ENCODE data around the gene ZFAND3.
"Not testable (repeated sequence)": the region's sequence is repeated elsewhere in the genome, so short reads cannot be mapped to it uniquely, and the experiment has no call there.

ZFAND3 gene

DNA sequence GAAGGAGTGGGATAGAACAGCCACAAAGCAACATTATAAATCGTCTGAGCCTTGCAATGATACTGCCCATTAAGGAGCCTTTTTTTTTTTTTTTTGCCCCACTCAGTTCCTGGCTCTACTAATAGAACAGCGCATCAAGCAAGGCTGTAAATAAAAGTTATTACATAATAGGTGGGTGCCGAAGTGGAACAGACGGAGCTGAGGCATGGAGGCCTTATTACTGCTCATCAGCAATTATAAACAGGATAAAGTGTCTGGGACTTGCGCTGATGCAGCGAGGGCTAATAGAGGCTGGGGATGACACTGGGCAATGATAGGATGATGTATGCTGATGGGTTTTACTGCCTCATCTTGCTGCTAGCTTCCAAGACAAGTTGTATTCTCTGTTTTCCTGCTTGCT lies 272.1 kb downstream of the ZFAND3 start:
- no peak for DNase-seq (ENCODE audit: low read depth)

DNA sequence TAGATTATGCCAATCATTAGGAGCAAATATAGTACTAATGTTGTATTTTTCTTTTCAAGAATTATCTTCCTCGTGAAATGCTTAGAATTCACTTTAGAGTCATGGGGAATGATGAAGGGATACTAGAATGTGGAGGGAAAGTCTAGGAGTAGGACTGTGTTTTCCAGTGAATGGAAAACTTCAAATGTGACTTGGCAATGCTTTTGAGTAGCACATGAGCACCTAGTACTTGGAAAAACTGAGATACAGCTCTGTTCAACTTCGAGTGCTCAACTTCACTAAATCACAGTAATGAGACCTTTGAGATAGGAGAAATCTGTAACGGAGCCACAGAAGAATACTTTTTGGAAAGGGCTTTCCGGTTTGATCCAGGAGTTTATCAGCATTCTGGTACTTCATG lies 272.9 kb downstream of the ZFAND3 start:
- no peak for DNase-seq (ENCODE audit: low read depth)

DNA sequence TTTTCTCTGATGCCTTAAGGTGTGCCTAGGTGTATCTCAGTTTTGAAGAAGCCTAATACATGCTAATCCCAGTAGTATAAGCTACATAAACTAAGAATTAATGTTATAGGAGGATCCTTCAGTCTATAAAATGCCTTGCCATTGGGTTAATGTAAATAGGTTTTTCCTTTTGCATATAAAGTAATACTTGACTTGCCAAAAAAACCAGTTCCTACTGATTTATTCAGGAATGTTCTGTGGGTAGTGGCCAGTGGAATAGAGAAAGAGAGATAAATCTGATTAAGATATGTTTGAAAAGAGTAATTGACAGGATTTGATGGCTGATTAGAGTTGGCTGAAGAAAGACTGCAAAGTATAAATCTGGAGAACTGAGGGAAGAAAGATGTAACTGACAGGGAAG lies 273.4 kb downstream of the ZFAND3 start:
- DNase-seq (ENCODE audit: low read depth): no peak

DNA sequence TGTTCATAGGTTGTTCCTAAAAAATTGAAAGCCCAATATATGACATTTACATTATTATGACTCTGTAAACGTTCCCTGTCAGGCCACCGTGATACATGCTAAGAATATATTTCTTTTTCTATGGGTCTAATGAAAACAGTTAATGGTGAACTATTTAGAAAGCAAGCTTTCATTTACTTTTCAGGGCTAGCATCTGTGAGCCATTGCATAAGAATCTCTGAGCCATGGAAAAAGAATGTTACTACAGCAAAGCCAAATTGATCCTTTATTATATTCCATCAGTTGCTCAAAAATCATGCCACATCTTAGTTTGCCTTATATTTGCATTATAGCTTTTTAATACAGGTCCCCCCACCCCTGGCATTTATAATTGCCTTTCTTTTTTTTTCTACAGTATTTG lies 275.5 kb downstream of the ZFAND3 start:
- no peak for DNase-seq (ENCODE audit: low read depth)

DNA sequence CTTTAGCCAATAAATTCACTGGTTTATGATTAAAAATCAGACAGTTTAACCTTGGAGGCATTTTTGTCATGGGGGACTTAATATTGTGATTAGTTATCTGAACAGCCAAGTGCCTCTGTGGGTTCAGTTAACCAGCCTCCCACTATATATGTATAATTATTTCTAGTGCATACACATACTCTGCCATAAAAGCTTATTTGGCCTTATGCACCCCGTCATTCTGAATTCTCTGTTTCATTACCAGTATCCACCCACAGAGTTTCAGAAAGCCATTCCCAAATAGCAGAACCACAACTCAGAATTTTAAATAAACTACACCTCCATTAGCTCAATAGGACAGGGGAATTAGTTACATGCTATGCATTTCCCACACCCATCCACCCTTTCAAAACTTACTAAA lies 279.7 kb downstream of the ZFAND3 start:
- no peak for DNase-seq (ENCODE audit: low read depth)

DNA sequence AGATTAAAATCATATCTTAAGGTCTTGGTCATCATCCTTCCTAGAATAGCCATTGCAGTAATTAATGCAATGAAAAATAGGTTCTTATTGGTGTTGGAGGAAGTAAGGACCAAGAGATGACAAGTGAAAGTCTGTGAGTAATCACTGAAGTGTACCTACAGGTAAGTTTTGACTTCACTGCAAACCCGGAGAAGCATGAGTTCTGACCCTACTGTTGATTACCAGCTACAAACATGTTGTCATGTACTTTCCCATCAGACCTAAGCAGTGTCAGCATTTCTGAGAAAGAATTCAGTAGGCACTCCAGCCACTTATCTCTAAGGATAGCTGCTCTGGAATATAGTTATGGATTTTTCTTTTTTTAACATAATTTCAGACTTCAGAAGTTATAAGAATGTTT lies 280.9 kb downstream of the ZFAND3 start:
- no peak for DNase-seq (ENCODE audit: low read depth)

DNA sequence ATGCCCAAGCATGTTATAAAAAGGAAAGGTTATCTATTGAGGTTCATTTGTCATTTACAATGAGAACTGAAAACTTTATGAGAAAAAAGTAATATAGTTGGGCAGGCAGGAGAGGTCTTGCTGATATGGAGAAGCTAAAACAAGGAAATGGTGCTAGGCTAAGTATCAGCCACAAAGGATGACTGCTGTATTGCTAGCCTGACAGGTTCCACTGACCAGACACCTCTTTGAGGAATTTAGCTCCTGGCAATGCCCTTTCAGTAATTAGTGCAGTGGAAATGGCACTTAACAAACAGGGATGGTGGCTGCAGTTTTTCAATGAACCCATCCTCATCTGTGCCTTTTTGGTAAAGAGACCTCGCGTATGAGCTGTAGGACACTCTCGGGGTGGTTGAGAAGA lies 284.4 kb downstream of the ZFAND3 start:
- no peak for DNase-seq (ENCODE audit: low read depth)

DNA sequence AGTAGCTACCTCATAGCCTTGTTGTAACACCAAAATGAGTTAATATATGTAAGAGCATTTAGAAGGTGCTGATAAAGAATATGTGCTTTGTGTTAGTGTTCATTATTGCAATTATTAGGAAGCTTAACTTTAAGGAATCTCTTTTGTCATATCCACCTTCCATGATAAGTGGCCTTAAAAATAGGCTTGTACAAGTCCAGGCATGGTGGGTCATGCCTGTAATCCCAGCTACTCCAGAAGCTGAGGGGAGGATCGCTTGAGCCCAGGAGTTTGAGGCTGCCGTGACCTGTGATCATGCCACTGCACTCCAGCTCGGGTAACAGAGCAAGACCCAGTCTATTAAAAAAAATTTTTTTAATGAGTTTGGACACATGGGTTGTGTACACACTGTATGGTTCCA lies 285.5 kb downstream of the ZFAND3 start:
- no peak for DNase-seq (ENCODE audit: low read depth)

DNA sequence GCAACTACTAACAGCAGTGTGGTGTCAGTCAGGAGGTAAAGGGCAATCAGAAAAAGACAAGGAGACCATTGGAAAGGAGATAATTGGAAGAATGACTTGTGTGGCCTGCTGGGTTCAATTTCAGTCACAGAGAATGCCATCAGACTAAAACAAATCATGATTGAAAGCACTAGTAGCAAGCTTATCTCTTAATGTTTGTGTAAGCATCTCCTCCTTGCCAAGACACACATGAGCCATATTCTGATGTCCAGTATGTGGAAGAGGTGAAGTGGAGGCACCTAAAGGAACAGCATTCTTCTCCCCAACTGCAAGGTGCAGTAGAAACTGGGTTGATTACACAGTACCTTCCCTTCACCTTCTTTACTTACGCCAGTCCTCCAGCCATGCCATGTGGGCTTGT lies 287.5 kb downstream of the ZFAND3 start:
- no peak for DNase-seq (ENCODE audit: low read depth)

DNA sequence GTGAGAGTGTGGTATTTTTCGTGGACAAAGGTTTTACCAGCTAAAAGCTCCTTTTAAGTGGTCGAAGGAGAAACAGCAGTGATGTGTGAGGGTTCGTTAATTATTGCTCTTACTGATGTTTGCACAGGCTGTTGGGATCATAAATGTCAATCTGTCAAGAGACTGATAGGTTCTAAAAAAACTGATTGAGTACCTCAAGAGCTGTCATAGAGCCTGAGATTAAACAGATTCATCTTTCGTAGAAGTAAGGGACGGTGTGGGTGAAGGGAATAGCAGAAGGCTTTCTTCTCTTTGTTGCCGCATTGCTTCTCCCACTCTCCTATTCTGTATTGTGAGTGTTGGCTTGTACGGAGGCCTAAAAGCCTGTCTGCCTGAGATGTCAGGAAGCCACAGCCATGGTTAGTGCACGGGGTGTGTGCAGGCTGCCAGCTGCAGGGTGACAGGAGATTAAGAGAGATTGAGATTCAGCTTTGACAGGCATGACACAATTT lies 291.0 kb downstream of the ZFAND3 start:
- no peak for DNase-seq (ENCODE audit: low read depth)

DNA sequence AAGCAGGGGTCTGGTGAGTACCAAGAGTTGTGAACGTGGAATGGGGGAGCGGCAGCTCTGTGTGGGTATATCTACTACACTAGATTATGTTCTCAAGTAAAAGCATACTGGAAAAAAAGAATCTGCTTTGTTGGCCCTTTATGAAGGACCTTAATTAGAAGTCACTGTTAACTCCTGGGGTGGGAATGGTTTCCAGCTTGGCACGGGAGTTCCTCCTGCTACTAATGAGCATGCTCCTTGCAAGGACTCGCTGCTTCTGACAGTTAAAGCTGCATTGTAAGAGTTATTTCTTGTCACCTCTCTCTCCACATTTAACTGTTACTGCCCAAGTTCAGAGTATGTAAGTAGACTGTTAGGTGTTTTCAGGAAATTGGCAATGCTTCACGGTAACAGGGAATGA lies 292.7 kb downstream of the ZFAND3 start:
- DNase-seq (ENCODE audit: low read depth): no peak

DNA sequence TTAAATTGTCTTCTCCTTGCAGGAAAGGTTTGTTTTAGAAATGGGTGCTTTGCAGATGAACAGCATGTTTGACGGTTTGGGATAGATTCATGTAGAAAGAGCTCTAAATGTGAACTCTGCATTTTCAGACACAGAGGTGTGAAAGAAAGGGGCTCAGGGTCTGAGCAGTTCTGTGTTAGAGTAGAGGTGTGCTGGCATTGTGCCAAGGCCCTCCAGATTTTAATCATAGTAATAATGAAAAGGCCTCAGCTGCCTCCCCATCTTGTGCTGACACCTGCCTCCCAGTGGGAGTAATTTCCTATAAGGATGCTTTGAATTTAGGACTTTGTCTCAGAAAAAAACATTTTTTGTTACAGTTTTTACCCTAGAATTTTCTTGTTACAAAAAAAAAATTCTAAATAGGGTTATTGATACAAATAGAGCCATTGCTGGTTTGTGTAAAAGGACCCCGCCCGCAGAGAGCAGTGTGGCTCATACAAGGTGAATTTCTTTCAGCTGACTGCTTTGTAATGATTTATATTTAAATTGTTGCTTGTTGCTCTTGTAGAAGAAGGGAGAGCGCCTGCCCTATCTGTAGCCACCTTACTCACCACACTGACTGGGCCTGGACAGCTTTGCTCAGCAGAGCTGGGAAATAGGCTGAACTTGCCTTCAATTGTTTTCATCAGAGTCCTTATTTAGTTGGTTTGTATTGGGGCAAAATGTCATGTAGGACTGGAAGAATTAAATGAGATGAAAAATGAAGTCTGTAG lies 294.5 kb downstream of the ZFAND3 start:
- DNase-seq (ENCODE audit: low read depth): no peak

DNA sequence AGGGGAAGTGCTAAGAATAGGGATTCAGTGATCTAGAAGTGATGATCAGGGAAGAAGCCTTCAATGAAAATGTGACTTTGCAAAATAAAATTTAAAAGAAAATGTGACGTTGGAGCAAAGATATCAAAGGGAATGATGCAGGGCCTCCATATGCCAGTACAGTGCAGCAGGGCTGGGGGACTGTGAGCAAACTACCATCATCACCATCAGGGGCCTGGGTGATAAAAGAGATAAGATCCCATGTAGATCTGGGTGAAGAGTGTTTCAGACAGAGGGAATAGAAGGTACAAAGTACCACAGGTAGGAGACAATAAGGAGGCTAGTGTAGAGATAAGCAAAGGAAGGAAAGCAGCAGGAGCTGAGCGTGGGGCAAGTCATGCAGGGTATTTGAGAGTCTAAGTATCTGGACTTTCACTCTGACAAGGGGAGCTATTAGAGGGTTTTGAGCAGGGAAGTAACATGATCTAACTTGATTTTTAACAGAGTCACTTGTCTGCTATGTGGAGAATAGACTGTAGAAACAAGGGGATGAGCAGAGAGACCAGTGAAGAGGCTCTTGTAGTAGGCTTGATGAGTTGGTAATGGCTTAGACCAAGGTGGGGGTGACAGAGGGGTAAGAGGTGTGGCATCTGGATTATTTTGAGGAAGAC lies 295.6 kb downstream of the ZFAND3 start:
- DNase-seq (ENCODE audit: low read depth): no peak

DNA sequence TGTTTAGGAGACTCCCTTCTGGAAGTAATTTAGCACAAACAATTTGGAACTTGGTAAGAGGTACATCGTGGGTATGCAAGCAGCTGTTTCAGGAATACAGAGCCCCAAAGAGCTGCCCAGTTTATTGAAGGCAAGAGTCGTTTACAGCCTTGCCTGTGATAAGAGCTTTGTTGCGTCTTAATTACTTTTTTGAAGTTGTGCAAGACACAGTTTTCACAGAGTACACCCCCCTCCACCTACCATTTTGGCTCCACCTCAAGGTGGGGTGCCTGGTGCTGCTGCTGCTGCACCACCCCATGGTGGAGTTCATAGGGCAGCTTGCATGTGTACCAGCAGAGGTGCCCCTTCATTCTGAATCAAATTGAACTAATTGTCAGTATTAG lies 296.1 kb downstream of the ZFAND3 start:
- no peak for DNase-seq (ENCODE audit: low read depth)

DNA sequence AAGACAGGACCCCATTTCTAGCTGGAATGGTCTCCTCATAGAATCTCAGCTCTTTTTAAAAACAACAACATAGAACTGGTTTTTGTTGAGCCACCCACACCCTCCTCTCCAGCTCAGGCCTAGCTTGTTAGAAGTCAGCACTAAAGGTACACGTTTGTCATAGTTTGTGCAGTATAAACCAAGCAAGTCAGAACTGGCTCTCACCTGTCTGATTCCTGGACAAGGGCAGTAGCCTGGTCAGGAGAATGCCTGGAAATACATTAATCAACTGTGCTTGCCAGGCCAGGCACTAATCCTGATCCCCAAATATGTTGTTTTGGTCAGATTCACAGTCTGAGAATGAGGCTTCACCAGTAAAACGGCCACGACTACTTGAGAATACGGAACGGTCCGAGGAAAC lies 296.7 kb downstream of the ZFAND3 start:
- no peak for DNase-seq (ENCODE audit: low read depth)

DNA sequence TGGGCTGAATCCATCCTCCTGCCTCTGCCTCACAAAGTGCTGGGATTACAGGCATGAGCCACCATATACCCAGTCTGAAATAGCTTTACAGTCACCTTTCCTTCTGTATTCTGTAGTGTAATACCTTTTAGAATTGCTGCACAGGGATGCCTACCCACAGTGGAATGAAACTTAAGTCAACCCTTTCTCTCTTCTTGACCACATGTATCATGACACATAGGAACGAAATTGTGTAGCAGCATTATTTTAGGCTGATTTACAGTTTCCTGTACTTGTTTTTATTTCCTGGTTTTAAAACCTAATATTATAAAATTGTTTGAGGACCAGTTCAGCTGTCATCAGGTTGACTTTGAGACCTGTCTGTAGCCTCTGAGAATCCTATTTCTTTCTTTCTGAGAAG lies 297.8 kb downstream of the ZFAND3 start:
- DNase-seq (ENCODE audit: low read depth): peak; percentile 6

DNA sequence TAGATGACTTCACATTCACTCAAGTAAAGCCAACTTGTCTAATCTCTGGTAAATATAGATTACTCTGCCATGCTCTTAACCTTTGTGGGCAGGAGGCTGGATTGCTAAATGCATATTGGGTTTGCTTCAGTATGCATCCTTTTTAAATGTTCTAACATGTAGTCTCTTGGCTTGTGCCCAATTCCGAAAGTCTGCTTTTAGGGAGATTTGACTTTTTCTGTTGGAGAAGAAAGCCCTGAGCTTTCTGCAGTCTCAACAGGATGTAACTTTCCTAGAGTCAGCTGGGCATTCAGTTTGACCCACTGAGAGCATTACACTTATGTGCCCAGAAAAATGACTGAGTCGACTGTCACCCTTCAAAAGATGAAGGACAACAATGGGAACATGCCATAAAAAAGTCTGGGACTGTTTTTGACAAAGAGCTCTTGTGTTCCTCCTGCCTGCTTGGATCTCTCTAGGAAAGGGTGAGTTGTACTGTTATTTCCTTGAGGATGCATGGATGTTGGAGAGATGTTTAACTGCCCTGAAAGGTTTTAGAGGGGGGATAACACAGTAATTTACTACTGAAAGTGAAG lies 299.4 kb downstream of the ZFAND3 start:
- no peak for DNase-seq (ENCODE audit: low read depth)

DNA sequence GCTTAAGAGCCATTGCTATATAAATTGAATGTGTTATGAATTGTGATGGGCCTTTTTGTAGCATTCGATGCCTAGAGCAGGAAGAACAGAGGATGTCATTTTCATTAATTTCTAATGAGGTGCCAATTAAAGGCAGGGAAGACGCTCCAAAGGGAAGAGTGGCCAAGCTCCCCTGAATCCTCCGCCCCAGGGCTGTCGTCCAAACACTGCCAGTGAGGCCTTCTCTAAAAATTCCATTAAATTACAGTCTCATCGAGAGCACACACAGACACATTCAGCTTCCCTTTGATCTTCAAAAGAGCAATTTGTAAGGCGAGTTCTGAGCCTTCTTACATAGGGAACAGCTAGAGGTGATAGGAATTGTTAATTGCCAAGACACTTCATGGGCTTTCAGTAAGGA lies 300.0 kb downstream of the ZFAND3 start:
- DNase-seq (ENCODE audit: low read depth): no peak

DNA sequence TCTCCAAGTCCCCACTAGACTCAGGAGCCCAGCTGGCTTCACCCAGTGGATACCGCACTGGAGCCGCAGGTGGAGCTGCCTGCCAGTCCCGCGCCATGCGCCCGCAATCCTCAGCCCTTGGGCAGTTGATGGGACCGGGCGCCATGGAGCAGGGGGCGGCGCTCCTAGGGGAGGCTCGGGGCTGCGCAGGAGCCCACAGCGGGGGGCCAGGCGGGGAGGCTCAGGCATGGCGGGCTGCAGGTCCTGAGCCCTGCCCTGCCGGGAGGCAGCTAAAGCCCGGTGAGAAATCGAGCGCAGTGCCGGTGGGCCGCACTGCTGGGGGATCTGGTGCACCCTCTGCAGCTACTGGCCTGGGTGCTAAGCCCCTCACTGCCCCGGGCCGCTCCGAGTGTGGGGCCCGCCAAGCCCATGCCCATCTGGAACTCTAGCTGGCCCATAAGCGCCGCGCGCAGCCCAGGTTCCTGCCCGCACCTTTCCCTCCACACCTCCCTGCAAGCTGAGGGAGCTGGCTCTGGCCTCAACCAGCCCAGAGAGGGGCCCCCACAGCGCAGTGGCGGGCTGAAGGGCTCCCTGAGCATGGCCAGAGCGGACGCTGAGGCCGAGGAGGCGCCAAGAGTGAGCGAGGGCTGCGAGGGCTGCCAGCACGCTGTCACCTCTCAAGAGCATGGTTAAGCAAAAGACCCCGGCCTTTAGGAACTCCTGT lies 304.8 kb downstream of the ZFAND3 start:
- not testable (repeated sequence) for DNase-seq (ENCODE audit: low read depth)

DNA sequence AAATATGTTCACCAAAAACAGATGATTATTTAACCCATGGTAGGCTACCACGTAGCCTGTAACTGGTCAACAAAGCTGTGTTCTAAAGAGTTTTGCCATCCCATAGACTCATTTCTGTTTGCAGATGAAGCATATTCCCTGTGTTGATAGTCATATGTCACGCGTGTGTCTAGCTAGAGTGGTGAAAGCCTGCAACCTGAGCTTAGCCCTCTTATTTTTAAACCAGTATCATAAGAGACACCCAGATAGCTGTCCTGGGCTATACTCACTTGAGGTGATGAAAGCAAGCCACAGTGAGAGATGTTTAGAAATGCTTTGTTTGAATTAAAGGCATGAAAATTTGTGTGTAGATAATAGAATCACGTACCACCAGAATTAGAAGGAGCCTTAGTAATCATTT lies 307.8 kb downstream of the ZFAND3 start:
- DNase-seq (ENCODE audit: low read depth): no peak

DNA sequence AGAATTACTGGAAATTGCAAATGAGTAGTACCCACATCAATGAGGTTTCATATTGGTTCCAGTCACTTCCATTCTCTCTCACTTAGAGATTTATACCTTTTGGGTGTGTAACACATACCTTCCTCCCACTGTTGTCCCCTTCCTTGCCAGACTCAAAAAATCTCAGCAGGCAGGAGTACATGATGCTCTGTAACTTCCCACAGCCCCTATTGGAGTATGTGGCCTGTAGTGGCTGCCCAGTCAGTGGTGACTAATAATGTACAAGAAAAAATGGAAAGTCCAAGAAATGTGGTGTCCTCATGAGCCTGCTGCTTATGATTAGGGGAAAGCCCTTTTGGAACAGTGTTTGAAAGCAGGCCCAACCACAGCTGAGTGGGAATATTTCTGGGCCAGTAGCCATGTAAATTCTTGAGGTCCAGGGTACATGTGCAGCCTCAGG lies 312.0 kb downstream of the ZFAND3 start:
- DNase-seq (ENCODE audit: low read depth): peak; percentile 93

DNA sequence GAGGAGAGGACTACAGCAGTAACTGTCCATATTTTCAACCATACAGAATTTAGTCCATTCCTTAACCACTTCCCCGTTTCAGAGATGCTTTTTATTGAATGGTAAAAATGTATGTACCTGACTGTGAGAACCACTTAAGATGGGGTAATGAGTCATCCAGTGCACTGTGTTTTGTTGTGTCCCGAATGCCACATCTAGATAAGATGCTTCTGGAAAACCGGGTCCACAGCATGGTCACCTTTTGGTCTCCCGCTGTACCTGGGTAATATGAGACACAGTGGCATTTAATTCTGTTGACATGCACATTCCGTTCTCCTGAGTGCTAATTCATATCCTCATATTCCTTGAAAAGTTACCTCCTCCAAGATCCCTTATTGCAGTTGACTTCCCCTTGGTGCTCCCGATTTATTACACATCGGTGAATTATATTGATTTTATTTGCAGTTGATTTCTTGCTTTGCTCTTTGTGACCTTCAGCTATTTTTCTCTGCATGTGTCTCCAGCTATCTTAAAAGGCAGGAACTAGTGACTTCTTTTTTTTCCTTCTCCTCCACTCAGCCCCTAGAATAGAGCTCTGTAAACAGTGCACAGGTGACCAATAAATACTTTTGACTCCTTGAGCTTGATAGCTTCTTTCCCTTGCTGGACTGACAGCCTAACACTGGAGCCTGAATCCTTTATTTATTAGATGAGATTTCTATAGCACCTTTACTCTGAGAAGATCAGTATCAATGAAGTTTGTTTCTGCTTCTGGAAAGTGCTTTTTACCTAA lies 314.6 kb downstream of the ZFAND3 start:
- DNase-seq (ENCODE audit: low read depth): no peak
